GM18526 (cell line): ENCODE measurements around the gene SPG21.

Source experiments
- POLR2A ChIP-seq: IDR thresholded peaks from 3 replicates; pipeline ENCODE4 v1.6.1; 2011; ENCODE audit not compliant: insufficient read length; ENCODE audit errors: extremely low read depth

Gene SPG21

GRCh38 chr15:64961013-64961412, 28.7 kb downstream of the SPG21 start:
- TF ChIP-seq POLR2A = no peak

DNA sequence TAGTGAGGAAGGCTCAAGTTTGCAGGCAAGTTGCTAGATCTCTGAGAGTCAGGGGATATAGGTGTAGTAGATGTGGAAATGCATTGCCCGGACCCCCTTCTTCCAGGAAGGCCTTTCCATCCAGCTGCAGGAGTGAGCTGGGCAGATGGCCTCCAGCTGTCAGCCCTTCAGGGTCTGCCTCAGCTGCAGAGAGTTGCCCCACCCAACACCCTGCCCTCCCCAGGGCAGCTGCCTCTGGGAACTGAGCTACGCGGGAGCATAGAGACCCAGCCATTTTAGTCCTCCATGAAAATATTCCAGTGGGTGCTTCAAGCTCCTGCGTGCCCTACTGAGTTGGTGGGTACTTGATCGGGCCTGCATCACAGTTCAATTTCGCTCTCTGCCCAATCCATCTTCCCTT, 29.6 kb downstream of the SPG21 start:
- TF ChIP-seq POLR2A = no peak

DNA sequence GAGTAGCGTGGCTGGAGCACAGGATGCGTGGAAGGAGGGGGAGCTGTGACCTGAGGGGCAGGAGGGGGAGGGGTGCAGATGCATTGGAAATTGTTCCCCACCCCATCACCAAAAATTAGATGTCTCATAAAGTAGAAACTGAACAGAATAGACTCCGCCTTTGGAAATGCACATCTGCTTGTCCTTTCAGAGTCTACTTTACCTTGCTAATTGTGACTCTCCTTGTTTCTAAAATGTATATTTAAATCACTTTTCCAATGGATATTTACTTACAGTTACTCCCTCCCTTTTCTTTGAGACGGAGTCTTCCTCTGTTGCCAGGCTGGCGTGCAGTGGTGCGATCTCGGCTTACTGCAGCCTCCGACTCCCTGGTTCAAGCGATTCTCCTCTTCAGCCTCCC, 30.6 kb downstream of the SPG21 start:
- TF ChIP-seq POLR2A = no peak

GRCh38 chr15:64954395-64954794, 35.3 kb downstream of the SPG21 start:
- no peak for TF ChIP-seq POLR2A

- no peak for TF ChIP-seq POLR2A
Observed at GRCh38 chr15:64951777-64952418, 37.8 kb downstream of the SPG21 start.

DNA sequence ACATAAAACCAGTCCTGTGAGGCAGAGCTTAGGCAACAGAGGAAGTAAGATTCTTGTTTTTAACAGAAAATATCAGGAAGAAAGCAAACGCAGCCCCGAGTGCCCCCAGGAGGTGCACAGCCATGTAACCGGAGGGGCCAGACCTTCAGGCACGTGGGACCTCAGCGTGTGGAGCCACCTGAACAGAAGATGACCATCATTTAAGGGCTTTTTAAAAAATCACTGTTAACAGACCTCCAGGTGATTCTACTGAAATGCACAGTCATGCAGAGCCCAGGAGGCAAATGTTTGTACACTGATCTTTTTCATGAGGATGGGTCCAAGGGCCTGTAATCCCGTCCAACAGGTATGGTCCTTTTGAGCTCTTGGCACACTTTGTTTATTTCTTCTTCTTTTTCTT, 38.8 kb downstream of the SPG21 start:
- no peak for TF ChIP-seq POLR2A

DNA sequence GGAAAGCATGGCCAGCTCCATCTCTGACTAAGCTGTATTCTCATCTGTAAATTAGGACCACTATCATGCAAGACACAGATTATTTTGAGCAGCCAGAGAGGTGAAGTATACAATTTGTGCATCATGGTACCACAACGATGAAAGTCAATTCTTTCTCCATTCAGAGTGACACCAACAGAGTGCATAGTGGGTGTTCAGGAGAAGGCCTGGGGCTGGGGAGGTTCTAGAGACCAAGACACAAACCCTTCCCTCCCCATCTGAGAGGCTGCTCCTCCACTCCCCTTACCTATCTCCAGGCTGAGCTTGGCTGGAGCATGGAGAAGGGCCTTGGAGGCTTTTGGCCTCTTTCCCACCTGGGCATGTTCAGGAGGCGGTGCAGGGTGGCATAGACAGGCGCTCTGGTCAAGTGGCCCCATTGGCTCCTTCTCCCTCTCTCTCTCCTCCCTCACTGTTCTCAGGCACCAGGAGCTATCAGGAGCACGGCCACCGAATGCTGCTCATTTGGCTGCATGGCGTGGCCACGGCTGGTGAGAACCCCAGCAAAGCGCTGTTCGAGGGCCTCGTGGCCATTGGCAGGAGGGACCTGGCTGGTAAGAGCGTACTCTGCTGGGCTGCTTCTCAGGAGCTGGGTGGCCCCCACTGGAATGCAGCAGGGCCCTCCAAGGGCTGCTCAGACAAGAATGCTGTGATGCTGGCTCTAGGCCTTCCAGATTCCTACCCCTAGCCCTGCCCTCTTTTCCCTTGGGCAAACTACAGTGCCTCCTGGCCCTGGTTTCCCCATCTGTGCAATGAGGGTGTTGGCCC, 40.1 kb downstream of the SPG21 start:
- TF ChIP-seq POLR2A = no peak

DNA sequence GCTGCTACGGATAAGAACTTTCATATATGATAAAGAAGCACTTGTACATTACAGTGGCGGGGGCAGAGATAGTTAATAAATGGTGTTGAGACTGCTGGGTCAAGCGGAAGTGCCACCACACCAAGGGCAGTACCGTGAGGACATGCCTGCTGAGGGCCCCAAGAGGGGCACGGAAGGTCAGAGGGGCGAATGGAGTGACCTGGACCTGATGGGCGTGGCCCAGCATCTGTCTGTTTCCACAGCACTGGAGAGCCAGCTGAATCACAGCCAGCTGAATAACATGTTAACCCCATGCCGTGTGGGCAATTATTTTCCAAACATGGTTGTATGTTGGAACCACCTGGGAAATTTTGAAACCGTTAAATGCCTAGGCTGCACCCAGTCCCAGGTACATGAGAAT, 40.8 kb downstream of the SPG21 start:
- TF ChIP-seq POLR2A = no peak

DNA sequence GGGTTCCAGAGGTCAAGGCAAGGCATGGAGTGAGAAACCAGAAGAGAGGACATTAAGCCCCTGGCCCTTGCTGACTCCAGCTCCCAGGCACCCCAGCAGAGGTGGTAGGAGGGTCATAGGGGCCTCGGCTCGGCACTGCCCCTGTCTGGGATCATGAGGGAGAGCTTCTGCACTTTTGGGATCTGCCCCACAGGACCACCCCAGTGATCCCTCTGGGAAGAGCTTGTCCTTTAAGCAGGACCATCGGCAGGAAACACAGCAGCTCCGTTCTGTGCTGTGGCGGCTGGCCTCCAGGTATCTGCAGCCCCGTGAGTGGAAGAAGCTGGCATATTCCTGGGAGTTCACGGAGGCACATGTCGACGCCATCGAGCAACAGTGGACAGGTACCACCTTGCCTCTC, 42.5 kb downstream of the SPG21 start:
- TF ChIP-seq POLR2A = no peak

DNA sequence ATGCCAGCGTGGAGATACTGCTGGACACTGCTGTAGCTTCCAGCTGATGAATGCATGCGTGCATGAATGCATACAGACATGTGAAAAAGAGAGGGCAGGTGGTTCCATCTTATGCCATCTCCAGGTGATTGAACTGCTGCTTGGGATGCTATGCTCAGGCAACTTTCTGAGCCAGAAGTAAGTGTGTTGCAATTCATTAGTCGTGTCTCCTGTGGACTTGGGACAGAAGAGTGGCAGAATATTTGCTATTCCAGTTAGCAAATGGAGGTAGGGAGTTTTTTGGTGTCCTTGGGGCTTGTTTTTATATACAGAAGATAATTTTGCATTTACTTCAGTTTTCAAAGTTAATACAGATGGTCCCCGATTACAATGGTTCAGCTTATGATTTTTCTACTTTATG, 44.8 kb downstream of the SPG21 start:
- no peak for TF ChIP-seq POLR2A

DNA sequence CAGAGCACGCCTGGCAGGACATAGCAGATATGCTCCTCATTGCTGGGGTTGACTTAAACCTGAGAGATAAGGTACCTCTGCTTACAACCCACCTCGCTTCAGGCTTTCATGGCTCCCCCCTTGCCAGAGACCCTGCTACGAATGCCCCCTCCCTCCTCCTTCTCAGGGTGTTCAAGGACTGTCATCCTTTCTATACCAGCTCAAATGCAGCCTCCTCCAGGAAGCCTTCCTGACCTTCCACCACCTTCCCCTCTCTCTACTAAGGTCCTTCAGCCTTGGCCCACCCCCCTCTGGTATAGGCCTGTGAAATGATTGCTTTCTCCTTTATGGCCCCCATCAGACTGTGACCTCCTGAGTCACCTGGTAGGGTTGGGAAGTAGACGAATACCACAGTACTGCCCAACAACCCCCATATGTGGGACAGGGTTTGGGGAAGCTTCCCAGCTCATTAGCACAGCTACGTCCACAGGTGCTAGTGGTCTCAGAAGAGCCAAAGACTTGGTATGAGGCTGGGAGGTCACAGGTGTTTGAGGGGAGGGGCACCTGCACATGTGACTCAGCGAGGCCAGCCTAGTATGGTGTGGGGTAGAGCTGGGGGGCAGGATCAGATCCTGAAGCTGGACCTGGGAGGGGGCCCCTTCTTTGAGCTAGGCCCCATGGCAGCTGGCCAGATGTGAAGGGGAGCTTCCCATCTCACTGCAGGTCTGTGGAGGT, 46.0 kb downstream of the SPG21 start:
- no peak for TF ChIP-seq POLR2A

- TF ChIP-seq POLR2A = no peak
Observed at GRCh38 chr15:64942356-64942755, 47.4 kb downstream of the SPG21 start.

DNA sequence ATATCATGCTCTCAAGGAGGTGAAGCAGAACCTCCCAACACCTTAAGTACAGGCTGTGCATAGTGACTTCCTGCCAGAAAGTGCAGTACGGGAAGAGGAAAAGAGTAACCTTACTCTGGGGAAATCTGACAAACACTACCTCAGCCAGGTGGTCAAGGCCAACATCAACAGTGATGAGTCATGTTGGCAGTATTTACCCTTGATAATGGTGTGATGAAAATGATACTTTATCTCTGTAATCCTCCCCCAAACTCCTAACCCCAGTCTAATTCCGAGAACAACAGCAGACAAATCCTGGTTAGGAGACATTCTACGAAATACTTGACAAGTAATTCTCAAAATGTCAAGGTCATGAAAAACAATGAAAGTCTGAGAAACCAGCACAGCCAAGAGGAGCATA, 51.5 kb downstream of the SPG21 start:
- no peak for TF ChIP-seq POLR2A

DNA sequence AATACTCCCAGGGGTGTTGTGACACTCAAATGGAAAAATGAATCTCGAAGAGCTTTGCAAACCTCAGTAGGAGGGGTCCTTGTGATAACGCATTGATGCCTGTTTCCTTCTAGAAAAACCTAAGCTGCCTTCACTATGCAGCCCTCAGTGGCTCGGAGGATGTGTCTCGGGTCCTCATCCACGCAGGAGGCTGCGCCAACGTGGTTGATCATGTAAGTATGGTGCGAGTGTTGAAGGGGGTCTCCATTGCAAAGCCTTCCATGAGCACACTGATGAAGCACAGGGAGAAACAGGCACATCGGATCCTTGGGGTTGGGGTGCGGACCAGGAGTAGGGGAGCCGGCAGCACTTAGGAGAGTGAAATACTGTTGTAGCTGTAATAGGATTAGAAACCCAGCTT, 55.7 kb downstream of the SPG21 start:
- TF ChIP-seq POLR2A = no peak

DNA sequence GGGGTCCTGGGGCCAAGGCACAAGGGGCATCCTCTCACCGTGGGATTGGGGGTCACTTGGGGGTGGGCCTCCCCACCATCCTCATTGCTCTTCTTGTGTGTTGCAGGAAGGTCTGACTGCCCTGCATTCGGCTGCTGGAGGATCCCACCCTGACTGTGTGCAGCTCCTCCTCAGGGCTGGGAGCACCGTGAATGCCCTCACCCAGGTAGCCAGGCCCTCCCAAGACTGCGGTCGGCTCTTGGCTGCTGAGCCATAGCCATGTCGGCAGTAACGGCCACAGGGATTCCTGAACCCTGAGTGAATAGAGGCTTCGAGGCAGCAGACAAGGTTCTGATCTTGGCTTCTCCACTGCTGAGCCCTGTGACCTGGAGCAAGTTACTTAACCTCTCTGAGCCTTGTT, 58.3 kb downstream of the SPG21 start:
- TF ChIP-seq POLR2A = no peak

DNA sequence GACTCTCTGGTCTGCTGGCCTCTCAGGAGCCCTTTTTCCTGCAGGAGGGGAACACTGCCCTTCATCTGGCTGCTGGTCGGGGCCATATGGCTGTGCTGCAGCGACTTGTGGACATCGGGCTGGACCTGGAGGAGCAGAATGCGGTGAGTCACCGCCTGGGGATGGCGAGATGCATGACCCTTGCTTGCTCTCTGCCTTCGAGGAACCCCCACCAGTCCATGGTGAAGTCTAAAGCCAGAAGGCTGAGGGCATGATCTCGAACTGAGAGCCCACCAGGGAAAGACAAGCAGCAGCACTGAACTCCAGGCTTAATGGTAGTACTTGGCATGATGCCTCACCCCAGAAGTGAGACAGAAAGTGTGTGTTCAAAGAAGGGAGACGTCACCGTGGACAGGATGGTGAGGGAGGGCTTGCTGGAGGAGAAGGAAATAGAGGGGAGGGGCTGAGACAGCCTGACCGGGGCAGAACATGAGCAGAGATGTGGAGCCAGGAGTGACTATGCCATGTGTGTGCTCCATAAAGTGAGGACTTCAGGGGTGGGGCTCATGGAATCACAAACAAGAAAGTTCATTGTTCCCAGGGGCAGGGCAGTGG, 58.8 kb downstream of the SPG21 start:
- no peak for TF ChIP-seq POLR2A

DNA sequence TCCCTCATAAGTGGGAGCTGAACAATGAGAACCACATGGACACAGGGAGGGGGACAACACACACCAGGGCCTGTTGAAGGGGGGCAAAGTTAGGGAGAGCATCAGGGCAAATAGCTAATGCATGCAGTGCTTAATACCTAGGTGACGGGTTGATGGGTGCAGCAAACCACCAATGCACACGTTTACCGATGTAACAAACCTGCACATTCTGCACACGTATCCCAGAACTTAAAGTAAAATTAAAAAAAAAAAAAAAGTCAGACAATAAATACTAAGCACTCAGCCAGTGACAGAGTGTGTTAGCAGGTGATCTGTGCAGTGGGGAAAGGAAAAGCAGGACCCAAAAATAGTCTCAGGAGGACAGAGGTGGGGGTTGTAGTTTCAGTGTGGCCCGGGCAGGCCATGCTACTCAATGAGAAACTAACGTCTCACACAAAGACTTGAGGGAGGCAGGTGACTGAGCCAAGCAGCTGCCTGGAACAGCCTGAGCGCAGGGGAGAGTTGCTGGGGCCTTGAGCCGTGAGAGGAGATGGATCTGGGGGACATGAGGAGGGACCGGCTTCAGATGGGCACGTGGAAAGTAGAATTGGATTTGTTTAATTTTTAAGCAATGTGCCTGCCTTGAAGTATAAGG, 59.6 kb downstream of the SPG21 start:
- TF ChIP-seq POLR2A = no peak
